ENCODE results near the gene SOCS2.
"Not testable (repeated sequence)": the region's sequence is repeated elsewhere in the genome, so short reads cannot be mapped to it uniquely, and the experiment has no call there.

Gene SOCS2

GRCh38 chr12:93571925-93572711 lies at the start of gene SOCS2:
SOCS2 (plus strand) TSS chr12:93572675; CDS start chr12:93572898, 223 bp downstream.
- no peak for DNase-seq

- DNase-seq, result no peak
Measured at GRCh38 chr12:93524386-93525133, 47.9 kb upstream of the SOCS2 start.

- no peak for DNase-seq
Measured at GRCh38 chr12:93526786-93527428, 45.6 kb upstream of the SOCS2 start.

DNA sequence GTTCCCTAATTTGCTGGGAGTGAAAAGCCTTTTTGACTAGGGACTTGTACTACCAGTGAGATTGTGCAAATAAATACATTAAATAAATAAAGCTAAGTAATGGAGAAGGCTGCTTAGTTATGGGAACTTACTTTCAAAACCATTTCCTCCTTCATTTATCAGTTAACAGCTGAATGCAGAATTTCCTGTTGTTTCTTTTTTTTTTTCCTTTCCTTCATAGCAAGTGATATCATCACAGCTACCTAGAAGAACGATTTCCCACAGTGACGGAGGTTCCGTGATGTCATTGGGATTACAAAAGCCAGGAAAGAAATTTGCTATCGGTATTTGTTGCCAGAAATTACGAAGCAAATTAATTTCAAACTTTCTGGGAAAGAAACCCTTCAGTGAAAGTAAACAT lies 42.1 kb upstream of the SOCS2 start:
- DNase-seq, result no peak

GRCh38 chr12:93533310-93533709 lies 39.2 kb upstream of the SOCS2 start:
- DNase-seq, result no peak

DNA sequence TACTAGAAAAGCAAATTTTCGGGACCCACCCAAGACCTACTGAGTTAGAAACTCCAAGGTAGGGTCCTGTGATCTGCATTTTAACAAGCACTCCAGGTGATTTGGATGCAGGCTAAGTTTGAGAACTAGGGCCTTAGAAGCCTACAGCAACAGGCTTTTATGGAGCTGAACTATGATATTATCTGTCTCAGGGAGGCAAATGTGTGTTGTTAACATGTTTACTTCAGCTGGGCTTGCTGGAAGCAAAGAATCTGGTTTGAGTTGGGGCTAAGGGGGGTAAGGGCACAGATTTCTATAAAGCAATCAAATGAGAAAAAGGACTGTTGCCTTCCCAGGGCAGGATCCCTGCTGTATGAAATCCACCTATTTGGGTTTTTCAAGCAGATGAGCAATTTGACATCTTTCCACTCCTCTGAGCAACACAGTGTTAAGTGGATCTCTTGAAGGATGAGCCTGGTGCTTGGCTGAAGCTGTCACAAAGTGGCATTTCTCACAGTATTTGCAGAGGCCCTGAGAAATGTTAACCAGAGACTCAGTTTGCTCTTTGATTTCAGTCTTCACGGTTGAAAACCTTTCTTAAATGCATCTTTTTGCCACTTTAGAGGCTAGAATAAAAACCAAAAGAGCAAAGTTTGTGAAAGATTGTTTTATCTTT lies 36.2 kb upstream of the SOCS2 start:
- no peak for DNase-seq

DNA sequence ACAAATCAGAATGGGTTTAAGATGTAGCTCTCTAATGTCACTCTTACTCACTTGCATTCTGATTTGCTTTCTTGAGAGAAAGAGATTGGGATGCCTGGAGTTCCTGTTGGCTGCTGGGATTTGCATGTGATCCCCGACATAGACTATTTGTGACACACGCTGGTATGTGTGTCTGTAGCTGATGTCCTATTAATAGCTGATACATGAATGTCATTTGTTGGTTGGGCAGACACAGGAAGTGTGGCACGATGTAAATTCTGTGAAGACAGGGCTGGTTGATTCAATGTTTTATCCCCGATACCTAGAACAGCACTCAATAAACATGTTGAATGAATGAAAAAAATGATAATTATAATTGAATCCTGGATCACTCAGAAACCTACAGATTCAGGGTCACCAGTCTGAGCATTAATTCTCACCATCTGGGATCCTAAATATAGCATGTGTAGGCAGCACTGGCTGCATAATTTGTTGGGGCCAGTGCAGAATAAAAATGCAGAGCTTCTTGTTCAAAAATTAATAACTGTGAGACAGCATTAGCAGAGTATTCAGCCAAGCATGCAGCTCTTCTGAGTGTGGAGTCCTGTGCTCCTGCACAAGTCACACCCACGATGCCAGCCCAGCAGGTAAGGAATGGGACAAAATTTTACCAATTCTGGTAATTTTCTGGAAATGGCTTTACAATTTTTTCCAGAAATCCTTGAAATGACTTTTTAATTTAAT lies 35.5 kb upstream of the SOCS2 start:
- DNase-seq, result no peak

- DNase-seq, result no peak
Measured at GRCh38 chr12:93537769-93538168, 34.7 kb upstream of the SOCS2 start.

GRCh38 chr12:93539821-93540220 lies 32.7 kb upstream of the SOCS2 start:
- DNase-seq, result no peak

- no peak for DNase-seq
Measured at GRCh38 chr12:93540466-93540865, 32.0 kb upstream of the SOCS2 start.

DNA sequence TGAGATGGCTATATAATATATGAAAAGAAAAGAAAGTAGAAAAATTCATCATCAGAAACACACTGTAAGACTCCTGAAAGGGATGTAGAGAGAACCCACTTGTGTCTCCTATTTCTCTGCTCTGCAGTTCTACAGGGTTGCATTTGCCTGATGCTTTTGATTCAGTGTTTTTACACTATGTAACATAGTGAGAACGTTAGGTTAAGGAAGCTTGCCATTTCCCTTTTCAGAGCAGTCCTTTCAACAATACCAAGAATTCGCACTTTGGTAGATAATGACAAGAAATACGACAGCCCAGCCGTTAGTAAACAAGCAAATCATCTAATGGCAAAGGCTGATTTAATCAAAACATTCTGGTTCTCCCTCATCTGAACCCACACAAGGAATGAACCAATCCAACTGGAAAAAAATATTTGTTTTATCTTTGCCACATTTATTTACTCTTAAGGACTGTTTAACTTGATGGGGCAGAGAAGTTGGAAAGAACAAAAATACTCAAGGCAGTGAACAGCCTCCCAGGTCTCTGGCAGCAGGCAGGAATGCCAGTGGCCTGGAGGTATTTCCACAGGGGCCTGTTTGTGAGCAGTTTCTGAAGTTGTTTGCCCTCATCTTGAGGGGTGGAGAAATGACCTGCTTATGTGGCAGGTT lies 30.8 kb upstream of the SOCS2 start:
- no peak for DNase-seq

- DNase-seq, result no peak
Measured at GRCh38 chr12:93547778-93548177, 24.7 kb upstream of the SOCS2 start.

GRCh38 chr12:93549174-93549573 lies 23.3 kb upstream of the SOCS2 start:
- DNase-seq, result no peak

DNA sequence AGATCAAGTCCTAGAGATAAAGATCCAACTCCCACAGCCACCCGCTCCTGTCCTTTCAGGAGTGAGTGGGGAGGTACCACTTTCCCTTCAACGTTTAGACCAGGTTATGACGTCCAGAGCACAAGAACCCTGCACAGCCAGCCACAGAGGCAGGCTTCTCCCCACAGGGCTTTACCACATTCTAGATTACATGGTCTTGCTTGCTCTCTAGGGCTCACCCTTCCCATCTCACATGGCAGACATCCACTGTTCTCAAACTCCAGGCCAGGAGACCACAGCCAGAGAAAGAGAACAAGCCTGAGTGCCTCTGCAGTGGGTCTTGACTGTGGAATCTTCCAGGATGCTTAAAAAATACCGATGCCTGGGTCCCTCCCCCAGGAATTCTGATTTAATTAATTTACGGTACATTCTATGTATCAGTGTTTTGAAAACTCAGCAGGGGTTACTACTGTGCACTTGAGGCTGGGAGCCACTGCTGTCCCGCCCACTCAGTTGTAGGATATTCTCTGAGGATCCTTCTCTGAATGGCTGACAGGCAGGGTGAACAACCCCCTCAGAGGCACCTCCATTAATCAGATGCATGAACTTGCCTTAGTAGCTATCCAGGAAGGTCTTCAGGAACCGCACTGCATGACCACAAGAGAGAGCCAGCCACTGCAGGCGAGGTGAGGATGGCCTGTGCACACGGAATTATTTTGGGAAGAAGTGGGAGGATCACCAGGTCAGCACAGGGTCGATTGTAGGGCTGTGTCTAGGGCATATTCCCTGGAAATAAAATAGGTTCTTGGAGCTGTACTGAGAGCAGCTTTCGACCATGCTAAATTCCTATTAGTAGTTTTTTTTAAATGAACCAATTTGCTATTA lies 21.5 kb upstream of the SOCS2 start:
- no peak for DNase-seq

GRCh38 chr12:93552427-93552826 lies 20.0 kb upstream of the SOCS2 start:
- DNase-seq, result no peak

DNA sequence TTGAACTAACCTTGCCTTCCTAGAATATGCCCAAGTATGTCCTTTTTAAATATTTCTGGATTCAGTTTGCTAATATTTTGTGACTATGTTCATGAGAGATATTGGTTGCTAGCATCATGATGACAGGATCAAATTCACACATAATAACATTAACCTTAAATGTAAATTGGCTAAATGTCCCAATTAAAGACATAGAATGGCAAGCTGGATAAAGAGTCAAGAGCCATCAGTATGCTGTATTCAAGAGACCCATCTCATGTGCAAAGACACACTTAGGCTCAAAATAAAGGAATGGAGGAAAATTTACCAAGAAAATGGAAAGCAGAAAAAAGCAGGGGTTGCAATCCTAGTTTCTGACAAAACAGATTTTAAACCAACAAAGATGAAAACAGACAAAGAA lies 14.6 kb upstream of the SOCS2 start:
- not testable (repeated sequence) for DNase-seq

- not testable (repeated sequence) for DNase-seq
Measured at GRCh38 chr12:93558685-93559084, 13.8 kb upstream of the SOCS2 start.

- DNase-seq, result no peak
Measured at GRCh38 chr12:93563807-93564538, 8.5 kb upstream of the SOCS2 start.

- no peak for DNase-seq
Measured at GRCh38 chr12:93565760-93566159, 6.7 kb upstream of the SOCS2 start.

GRCh38 chr12:93567174-93567573 lies 5.3 kb upstream of the SOCS2 start:
- no peak for DNase-seq

All from NCI-H187 treated with DMSO at 0.1 percent for 48 hours (cell line).